IMR-90 (cell line): Measurements from ENCODE around the gene NXNL2. TPM values are rescaled to one million over a fixed set of nuclear protein-coding genes. Genes with fewer than 3 reads are reported as not detected.

Experiments
- ATAC-seq: fragments of 200-7000 bp; cut with Tn5 transposase; 2 replicates; pipeline ENCODE4 v1.9.1; 2020; ENCODE audit warnings: low read depth, mild to moderate bottlenecking, moderate library complexity
- BruUV-seq: library from RNA; stranded (reverse); fragments of 400-500 nt; replicated peaks from 2 replicates; lab custom pipeline; 2021; lab: Mats Ljungman, UMichigan
- CTCF ChIA-PET: fragments of 300-600 bp; formaldehyde crosslinking; extraction: SDS; loops from one replicate; lab custom pipeline; 2021; ENCODE audit warnings: antibody characterized with exemption; lab: Yijun Ruan, JAX
- POLR2A ChIA-PET: fragments of 300-600 bp; sonication (Branson Sonifier 250); formaldehyde crosslinking; loops from one replicate; lab custom pipeline; 2022; ENCODE audit warnings: antibody characterized with exemption; ENCODE audit not compliant: unreplicated experiment; lab: Charles Lee
- DNase-seq: peaks from one replicate; pipeline ENCODE4 v3.0.0; 2013
- H2AFZ ChIP-seq: replicated peaks from 2 replicates; pipeline ENCODE3; 2013; ENCODE audit warnings: low read length, mild to moderate bottlenecking; ENCODE audit not compliant: poor library complexity
- H2AK5ac ChIP-seq: 2 replicates; pipeline ENCODE4 v1.6.1; 2013; ENCODE audit warnings: low read depth, low read length, inconsistent platforms
- H2AK9ac ChIP-seq: replicated peaks from 2 replicates; pipeline ENCODE3; 2013; ENCODE audit warnings: mild to moderate bottlenecking, low read depth, low read length, moderate library complexity; ENCODE audit not compliant: poor library complexity
- H2BK120ac ChIP-seq: 2 replicates; pipeline ENCODE4 v1.6.1; 2013; ENCODE audit warnings: low read depth, low read length, inconsistent platforms
- H2BK15ac ChIP-seq: 3 replicates; pipeline ENCODE4 v1.6.1; 2013; ENCODE audit warnings: low read depth, low read length, inconsistent platforms
- H2BK20ac ChIP-seq: 2 replicates; pipeline ENCODE4 v1.6.1; 2013; ENCODE audit warnings: low read depth, mild to moderate bottlenecking, inconsistent platforms, low read length, moderate library complexity
- H2BK5ac ChIP-seq: 2 replicates; pipeline ENCODE4 v1.6.1; 2013; ENCODE audit warnings: mild to moderate bottlenecking, low read depth, low read length, inconsistent platforms; ENCODE audit not compliant: poor library complexity, severe bottlenecking
- H3K14ac ChIP-seq: replicated peaks from 2 replicates; pipeline ENCODE4 v1.6.1; 2013; ENCODE audit warnings: low read depth, low read length, inconsistent platforms
- H3K18ac ChIP-seq: 2 replicates; pipeline ENCODE4 v1.6.1; 2013; ENCODE audit warnings: low read depth, low read length, control low read depth
- H3K23ac ChIP-seq: 2 replicates; pipeline ENCODE4 v1.6.1; 2013; ENCODE audit warnings: low read depth, low read length, inconsistent platforms
- H3K27ac ChIP-seq: 2 replicates; pipeline ENCODE4 v1.5.1; 2013; ENCODE audit warnings: mild to moderate bottlenecking, control low read depth, low read length; ENCODE audit not compliant: insufficient read depth
- H3K27me3 ChIP-seq: 2 replicates; pipeline ENCODE4 v1.6.1; 2013; ENCODE audit warnings: low read length; ENCODE audit not compliant: control insufficient read depth, insufficient read depth
- H3K36me3 ChIP-seq: 2 replicates; pipeline ENCODE4 v1.6.1; 2013; ENCODE audit warnings: low read length, mixed read lengths; ENCODE audit not compliant: control insufficient read depth, insufficient read depth
- H3K4ac ChIP-seq: 2 replicates; pipeline ENCODE4 v1.6.1; 2013; ENCODE audit warnings: low read depth, low read length, inconsistent platforms
- H3K4me1 ChIP-seq: 2 replicates; pipeline ENCODE4 v1.6.1; 2013; ENCODE audit warnings: low read length, mixed read lengths; ENCODE audit not compliant: control insufficient read depth, insufficient read depth
- H3K4me2 ChIP-seq: 2 replicates; pipeline ENCODE4 v1.6.1; 2013; ENCODE audit warnings: low read depth, mild to moderate bottlenecking, control low read depth, low read length, moderate library complexity
- H3K4me3 ChIP-seq: 2 replicates; pipeline ENCODE4 v1.5.1; 2013; ENCODE audit warnings: low read depth, mild to moderate bottlenecking, control low read depth, low read length, moderate library complexity; ENCODE audit not compliant: insufficient read depth
- H3K56ac ChIP-seq: 2 replicates; pipeline ENCODE4 v1.6.1; 2013; ENCODE audit warnings: low read length, inconsistent platforms; ENCODE audit not compliant: insufficient read depth; ENCODE audit errors: extremely low read depth
- H3K79me1 ChIP-seq, 2 experiments: 2 replicates each; pipeline ENCODE4 v1.6.1; 2013; ENCODE audit warnings: low read length in 2 of 2, inconsistent platforms in 1 of 2, low read depth in 1 of 2
- H3K9ac ChIP-seq: 2 replicates; pipeline ENCODE4 v1.6.1; 2013; ENCODE audit warnings: low read depth, low read length, control low read depth
- H3K9me1 ChIP-seq: 2 replicates; pipeline ENCODE4 v1.6.1; 2013; ENCODE audit warnings: low read length, inconsistent platforms; ENCODE audit not compliant: insufficient read depth
- H3K9me3 ChIP-seq: 2 replicates; pipeline ENCODE4 v1.6.1; 2013; ENCODE audit warnings: low read length; ENCODE audit not compliant: control insufficient read depth, insufficient read depth
- H4K20me1 ChIP-seq: 2 replicates; pipeline ENCODE4 v1.6.1; 2013; ENCODE audit warnings: low read length, inconsistent platforms; ENCODE audit not compliant: insufficient read depth
- H4K5ac ChIP-seq: 2 replicates; pipeline ENCODE4 v1.6.1; 2013; ENCODE audit warnings: mild to moderate bottlenecking, low read depth, low read length, control low read depth
- H4K8ac ChIP-seq, 2 experiments: 2 replicates each; pipeline ENCODE4 v1.6.1; 2013; ENCODE audit warnings: low read depth in 2 of 2, low read length in 2 of 2, control low read depth in 1 of 2, inconsistent platforms in 1 of 2
- H4K91ac ChIP-seq: 2 replicates; pipeline ENCODE4 v1.6.1; 2013; ENCODE audit warnings: low read depth, low read length, inconsistent platforms; ENCODE audit not compliant: insufficient read depth
- POLR2A ChIP-seq: IDR thresholded peaks from 2 replicates; pipeline ENCODE4 v1.6.1; 2012; ENCODE audit warnings: mild to moderate bottlenecking, low read depth, low read length
- WGBS, 2 experiments: methylation state at CpG; one replicate each; pipeline versions ENCODE4 v1.1.5 to v1.1.7; 2013; ENCODE audit warnings: missing lambda C conversion rate in 2 of 2; ENCODE audit not compliant: insufficient read length in 1 of 2; ENCODE audit errors: extremely low coverage in 2 of 2; 5-methylcytosine and 5-hydroxymethylcytosine counted together
- dilution Hi-C: fragments of 300-500 bp; cut with HindIII; formaldehyde crosslinking; loops from one replicate; pipeline ENCODE4 v1.14.3; 2018; ENCODE audit warnings: low sequenced_read_pairs; ENCODE audit not compliant: unreplicated experiment
- in situ Hi-C: fragments of 300-500 bp; cut with MboI; formaldehyde crosslinking; loops from 3 replicates; pipeline ENCODE4 v1.14.3; 2019; ENCODE audit warnings: low sequenced_read_pairs, inconsistent platforms, mixed read lengths
- intact Hi-C: fragments of 100-400 bp; cut with micrococcal nuclease; formaldehyde crosslinking; loops from 2 replicates; pipeline ENCODE4 v1.10.0; 2022
- polyA plus RNA-seq, 3 experiments: library from polyadenylated mRNA; depleted of rRNA; stranded (reverse); fragments of >200 nt; gene quantifications; 2 replicates each; pipeline ENCODE4 v1.2.3, GENCODE V29; 2012; ENCODE audit warnings: low replicate concordance in 1 of 3
- total RNA-seq: library from RNA; depleted of rRNA; stranded (reverse); fragments of >200 nt; gene quantifications from 2 replicates; pipeline ENCODE4 v1.2.3, GENCODE V29; 2012

Gene NXNL2
- total and polyA plus RNA-seq, 2 of the 4 experiments (the other 2 are of a cell fraction) = 3.2 to 6.4 TPM

DNA sequence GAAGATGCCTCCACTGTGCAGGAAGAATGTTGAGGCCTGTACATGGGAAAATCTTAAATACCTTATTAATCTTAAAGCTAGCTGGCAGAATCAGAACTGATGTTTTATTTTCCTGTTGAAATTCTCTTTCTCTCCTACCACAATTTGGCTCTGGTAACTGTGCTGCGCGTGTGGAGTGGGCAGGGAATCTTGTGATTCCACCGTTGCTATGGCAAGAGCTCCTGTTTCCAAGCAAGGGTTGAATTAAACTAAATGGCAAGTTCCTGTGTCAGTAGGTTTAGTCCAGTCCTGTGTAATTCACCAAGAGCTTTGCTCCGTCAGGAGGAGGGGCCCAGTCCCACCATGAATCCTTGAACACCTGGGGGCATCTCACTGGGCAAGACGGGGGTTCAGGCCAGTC is 36.4 kb downstream of the NXNL2 start:
- Histone ChIP-seq H3K36me3 (no peaks in the 10 kb centered on the region), H2BK120ac (no peak overlapping the region), H2AFZ (no peak overlapping the region), H4K5ac (no peak overlapping the region), H3K4me2 (no peak overlapping the region), H3K27ac (no peak overlapping the region), H3K4me3 (no peak overlapping the region), H3K14ac (no peak overlapping the region), H3K56ac (no peak overlapping the region), H3K23ac (no peak overlapping the region), H3K79me1 (no peaks in the 10 kb centered on the region; a peak in 1 of 4 replicates), H3K18ac (no peak overlapping the region), H3K27me3 (no peaks in the 10 kb centered on the region), H2BK20ac (no peak overlapping the region), H3K9ac (no peak overlapping the region), H3K4me1 (peaks cover 2% of the 10 kb centered on the region; the same call in 1 of the 2 replicates), H4K8ac (no peak overlapping the region), H3K9me1 (no peaks in the 10 kb centered on the region), H2AK9ac (no peak overlapping the region), H2BK15ac (no peak overlapping the region), H3K4ac (no peak overlapping the region), H4K91ac (no peak overlapping the region), H3K9me3 (no peaks in the 10 kb centered on the region), H4K20me1 (no peaks in the 10 kb centered on the region), H2AK5ac (no peak overlapping the region), H2BK5ac (no peak overlapping the region)
- 90% methylated on average over 2 of the region's 5 CpGs; no CpG with 5 or more reads in 1 of the 2 experiments for WGBS, 2 experiments
- ATAC-seq (no peak), DNase-seq (no peak)
- dilution Hi-C loops = no loop called here
- intact Hi-C loops = loop anchor here (10.0 kb wide), 1 partner anchor 287 kb away; no protein-coding TSS in a partner anchor
- POLR2A ChIA-PET = no interaction called here
- TF ChIP-seq POLR2A = no peak
- in situ Hi-C loops = loop anchor here (10.0 to 25.0 kb wide), 5 partner anchors 177 to 859 kb away; no protein-coding TSS in a partner anchor
- no TSS peak for BruUV-seq
- CTCF ChIA-PET = no interaction called here
